ENCODE measurements around the gene MXRA7.

The MXRA7 gene

GRCh38 chr17:76727745-76728456 lies 17.1 kb upstream of the MXRA7 start:
- H3K4me2 ChIP-seq (ENCODE audit: low read depth, low read length, poor library complexity, severe bottlenecking) = peak overlapping the region; percentile 99
- no peaks in the 10 kb centered on the region for H4K20me1 ChIP-seq (ENCODE audit: low read depth, low read length)
- no peak overlapping the region for H2AFZ ChIP-seq (ENCODE audit: low read depth, low read length, severe bottlenecking)
- TF ChIP-seq CTCF (IDR thresholded peaks at IDR 0.05; ENCODE audit: insufficient read depth, low read length, poor library complexity, severe bottlenecking) (no peak), EZH2phosphoT487 (conservative IDR thresholded peaks at IDR 0.05; ENCODE audit: low read length) (no peak)
- peak overlapping the region; percentile 98 for H3K4me3 ChIP-seq (ENCODE audit: insufficient read depth, low read length, poor library complexity, severe bottlenecking)
- peaks cover 47% of the 10 kb centered on the region for H3F3A ChIP-seq (ENCODE audit: insufficient read depth)
- no peaks in the 10 kb centered on the region for H3K27me3 ChIP-seq (ENCODE audit: low read length)
- H3K36me3 ChIP-seq (ENCODE audit: low read length) = peaks cover 17% of the 10 kb centered on the region
- H3K79me2 ChIP-seq (ENCODE audit: insufficient read depth, low read length) = peaks cover 76% of the 10 kb centered on the region
- H3K9me2 ChIP-seq (replicated peaks; ENCODE audit: insufficient read depth, low read length) = no peaks in the 10 kb centered on the region
- peak overlapping the region; percentile 100 for H3K27ac ChIP-seq (ENCODE audit: low read depth, low read length)
- no peaks in the 10 kb centered on the region for H3K9me3 ChIP-seq (ENCODE audit: insufficient read depth, low read length)
- peak overlapping the region; percentile 100 for H3K9ac ChIP-seq (ENCODE audit: low read length)

- Histone ChIP-seq H3K9me2 (replicated peaks; ENCODE audit: insufficient read depth, low read length) (no peaks in the 10 kb centered on the region), H4K20me1 (ENCODE audit: low read depth, low read length) (no peaks in the 10 kb centered on the region), H3K4me2 (ENCODE audit: low read depth, low read length, poor library complexity, severe bottlenecking) (peak within 1 kb of the TSS; percentile 99), H3K4me3 (ENCODE audit: insufficient read depth, low read length, poor library complexity, severe bottlenecking) (peak within 1 kb of the TSS; percentile 99), H2AFZ (ENCODE audit: low read depth, low read length, severe bottlenecking) (peak within 1 kb of the TSS; percentile 72), H3K27ac (ENCODE audit: low read depth, low read length) (peak within 1 kb of the TSS; percentile 100), H3K9me3 (ENCODE audit: insufficient read depth, low read length) (no peaks in the 10 kb centered on the region), H3K9ac (ENCODE audit: low read length) (peak within 1 kb of the TSS; percentile 100), H3K27me3 (ENCODE audit: low read length) (no peaks in the 10 kb centered on the region), H3K79me2 (ENCODE audit: insufficient read depth, low read length) (peaks cover 70% of the 10 kb centered on the region), H3F3A (ENCODE audit: insufficient read depth) (peaks cover 38% of the 10 kb centered on the region), H3K36me3 (ENCODE audit: low read length) (peaks cover 14% of the 10 kb centered on the region)
- TF ChIP-seq CTCF (IDR thresholded peaks at IDR 0.05; ENCODE audit: insufficient read depth, low read length, poor library complexity, severe bottlenecking) (peak; percentile 72), EZH2phosphoT487 (conservative IDR thresholded peaks at IDR 0.05; ENCODE audit: low read length) (no peak)
Observed at GRCh38 chr17:76726776-76727718, 16.3 kb upstream of the MXRA7 start, which contains the start of gene METTL23. METTL23 (plus strand) TSS chr17:76726839; CDS start chr17:76729711, 2,872 bp downstream.

- Histone ChIP-seq H3K9me2 (replicated peaks; ENCODE audit: insufficient read depth, low read length) (no peaks in the 10 kb centered on the region), H3K36me3 (ENCODE audit: low read length) (peaks cover 17% of the 10 kb centered on the region), H3K9me3 (ENCODE audit: insufficient read depth, low read length) (no peaks in the 10 kb centered on the region), H3K79me2 (ENCODE audit: insufficient read depth, low read length) (peaks cover 64% of the 10 kb centered on the region), H3K27ac (ENCODE audit: low read depth, low read length) (peak within 1 kb of the TSS; percentile 100), H2AFZ (ENCODE audit: low read depth, low read length, severe bottlenecking) (peak within 1 kb of the TSS; percentile 72), H3K9ac (ENCODE audit: low read length) (peak within 1 kb of the TSS; percentile 100), H3K27me3 (ENCODE audit: low read length) (no peaks in the 10 kb centered on the region), H3F3A (ENCODE audit: insufficient read depth) (peaks cover 31% of the 10 kb centered on the region), H4K20me1 (ENCODE audit: low read depth, low read length) (no peaks in the 10 kb centered on the region), H3K4me3 (ENCODE audit: insufficient read depth, low read length, poor library complexity, severe bottlenecking) (peak within 1 kb of the TSS; percentile 99), H3K4me2 (ENCODE audit: low read depth, low read length, poor library complexity, severe bottlenecking) (peak within 1 kb of the TSS; percentile 99)
- TF ChIP-seq CTCF (IDR thresholded peaks at IDR 0.05; ENCODE audit: insufficient read depth, low read length, poor library complexity, severe bottlenecking) = no peak
- TF ChIP-seq EZH2phosphoT487 (conservative IDR thresholded peaks at IDR 0.05; ENCODE audit: low read length) = no peak
Observed at GRCh38 chr17:76726231-76726775, 15.5 kb upstream of the MXRA7 start, which contains the start of gene JMJD6. JMJD6 (minus strand) TSS chr17:76726606; CDS start chr17:76726475, 131 bp downstream.
